Thyroid gland (tissue), 4 donors: ENCODE data around the gene GCH1.

Source experiments
- CTCF ChIP-seq, 6 experiments: fragments of 200-600 bp in 3 of 6; fragments of 450-650 bp in 3 of 6; sonication (generic) in 3 of 6; IDR thresholded peaks; one replicate each; pipeline ENCODE4 v1.5.1; 2016 to 2019; ENCODE audit warnings: antibody characterized with exemption in 6 of 6, mild to moderate bottlenecking in 2 of 6, inconsistent platforms in 1 of 6, moderate library complexity in 1 of 6
- POLR2A ChIP-seq, 2 donors: fragments of 450-650 bp; IDR thresholded peaks; one replicate each; pipeline ENCODE4 v1.6.1; 2017; ENCODE audit warnings: antibody characterized with exemption in 2 of 2, mild to moderate bottlenecking in 2 of 2, moderate library complexity in 1 of 2

- TF ChIP-seq CTCF (IDR thresholded peaks at IDR 0.05), result no peak
- TF ChIP-seq POLR2A (IDR thresholded peaks at IDR 0.05), result no peak
Observed at GRCh38 chr14:54792288-54792687, 110.3 kb downstream of the GCH1 start.
